Measurements from ENCODE around the gene TMEM61. TPM values are rescaled to one million over a fixed set of nuclear protein-coding genes. Genes with fewer than 3 reads are reported as not detected.

The TMEM61 gene
- polyA plus RNA-seq, 1 of the 3 experiments (the other 2 are of a cell fraction) = not detected

DNA sequence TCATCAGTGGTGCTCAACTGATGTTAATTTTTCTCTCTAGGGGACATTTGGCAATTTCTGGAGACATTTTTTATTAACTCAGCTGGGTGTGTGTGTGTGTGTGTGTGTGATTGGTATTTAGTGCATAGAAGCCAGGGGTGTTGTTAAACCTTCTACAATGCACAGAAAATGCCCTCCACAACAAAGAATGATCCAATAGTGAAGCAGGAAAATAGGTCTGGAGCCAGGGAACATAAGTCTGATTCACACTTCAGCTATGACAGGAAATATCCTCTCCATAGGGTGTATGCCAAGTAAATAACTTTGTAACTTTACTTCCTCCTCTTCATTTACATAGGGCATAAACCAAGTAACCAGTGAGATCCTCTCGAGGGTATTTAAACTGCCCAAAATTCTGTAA is 25.1 kb upstream of the TMEM61 start:
- no peak overlapping the region for H3K27ac ChIP-seq (ENCODE audit: low read depth in 2 of 2, low read length in 1 of 2)
- 44% methylated on average over 1 of the region's 1 CpG for WGBS (ENCODE audit: low lambda C conversion rate)

DNA sequence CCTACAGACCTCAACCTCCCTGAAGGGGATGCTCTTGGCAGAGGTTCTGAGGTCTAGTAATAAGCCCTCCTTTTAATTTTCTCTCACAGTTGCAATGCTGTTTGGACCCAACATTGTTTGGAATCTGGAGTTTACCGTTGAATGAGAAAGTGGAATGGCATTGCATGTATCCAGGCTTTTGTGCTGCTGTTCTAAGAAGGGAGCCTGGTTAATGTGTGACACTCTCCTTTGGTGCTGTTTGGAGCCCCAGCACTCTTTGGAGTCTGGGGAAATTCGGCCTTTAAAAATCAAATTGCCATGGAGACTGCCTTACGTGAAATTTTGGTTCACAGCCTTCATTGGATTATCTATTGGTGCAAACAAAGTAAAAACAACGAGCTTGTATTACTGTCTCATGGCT is 23.7 kb upstream of the TMEM61 start:
- no peaks in the 10 kb centered on the region for H3K9me2 ChIP-seq
- no peak overlapping the region for H3K9ac ChIP-seq
- H3K9me3 ChIP-seq = no peaks in the 10 kb centered on the region
- H3K4me2 ChIP-seq = no peak overlapping the region
- WGBS (ENCODE audit: low lambda C conversion rate) = 42% methylated on average over 4 of the region's 4 CpGs
- H3K27ac ChIP-seq (ENCODE audit: low read depth in 2 of 2, low read length in 1 of 2) = no peak overlapping the region
- no peak for DNase-seq
- no peaks in the 10 kb centered on the region for H3K4me1 ChIP-seq (ENCODE audit: control insufficient read depth in 1 of 2, insufficient read depth in 2 of 2, low read depth in 1 of 2, low read length in 1 of 2)
- peaks cover 6% of the 10 kb centered on the region for H3F3A ChIP-seq (replicated peaks; ENCODE audit: insufficient read depth)
- no peaks in the 10 kb centered on the region for H3K79me2 ChIP-seq (ENCODE audit: insufficient read depth)
- ChIA-PET POLR2A (no interaction called here), CTCF (interaction anchor here (4.1 to 9.6 kb wide), 2 partner anchors 11 to 39 kb away, joined by 19 to 60 read pairs; no protein-coding TSS in a partner anchor)
- H4K20me1 ChIP-seq (ENCODE audit: insufficient read depth) = no peaks in the 10 kb centered on the region
- H3K27me3 ChIP-seq (ENCODE audit: insufficient read depth) = no peaks in the 10 kb centered on the region
- no peak overlapping the region for H2AFZ ChIP-seq (ENCODE audit: low read depth)
- H3K4me3 ChIP-seq (ENCODE audit: low read depth in 2 of 2, low read length in 1 of 2) = no peak overlapping the region
- H3K36me3 ChIP-seq (replicated peaks in 1 of 2; ENCODE audit: control insufficient read depth in 1 of 2, insufficient read depth in 2 of 2, low read length in 1 of 2) = no peaks in the 10 kb centered on the region
- TF ChIP-seq TCF12 (IDR thresholded peaks at IDR 0.05) = no peak
- no peak for TF ChIP-seq YY1 (IDR thresholded peaks at IDR 0.05; ENCODE audit: low read depth)
- TF ChIP-seq SIN3A (IDR thresholded peaks at IDR 0.05; ENCODE audit: borderline replicate concordance, low read depth, low read length) = no peak
- TF ChIP-seq RFX5 (IDR thresholded peaks at IDR 0.05; ENCODE audit: low read length) = no peak
- TF ChIP-seq MXI1 (IDR thresholded peaks at IDR 0.05; ENCODE audit: low read depth, low read length) = no peak
- TF ChIP-seq, protein P1, sequence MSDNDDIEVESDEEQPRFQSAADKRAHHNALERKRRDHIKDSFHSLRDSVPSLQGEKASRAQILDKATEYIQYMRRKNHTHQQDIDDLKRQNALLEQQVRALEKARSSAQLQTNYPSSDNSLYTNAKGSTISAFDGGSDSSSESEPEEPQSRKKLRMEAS (IDR thresholded peaks at IDR 0.05; ENCODE audit: low read depth) = no peak
- TF ChIP-seq ELF1 (IDR thresholded peaks at IDR 0.05) = no peak
- TF ChIP-seq TEAD4 (IDR thresholded peaks at IDR 0.05; ENCODE audit: borderline replicate concordance, insufficient read depth) = no peak
- no peak for TF ChIP-seq RXRA (IDR thresholded peaks at IDR 0.05; ENCODE audit: borderline replicate concordance, low read depth)
- no peak for TF ChIP-seq RCOR1 (IDR thresholded peaks at IDR 0.05; ENCODE audit: low read length)
- TF ChIP-seq, protein P2, sequence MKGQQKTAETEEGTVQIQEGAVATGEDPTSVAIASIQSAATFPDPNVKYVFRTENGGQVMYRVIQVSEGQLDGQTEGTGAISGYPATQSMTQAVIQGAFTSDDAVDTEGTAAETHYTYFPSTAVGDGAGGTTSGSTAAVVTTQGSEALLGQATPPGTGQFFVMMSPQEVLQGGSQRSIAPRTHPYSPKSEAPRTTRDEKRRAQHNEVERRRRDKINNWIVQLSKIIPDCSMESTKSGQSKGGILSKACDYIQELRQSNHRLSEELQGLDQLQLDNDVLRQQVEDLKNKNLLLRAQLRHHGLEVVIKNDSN (IDR thresholded peaks at IDR 0.05; ENCODE audit: borderline replicate concordance, low read depth) = no peak
- TF ChIP-seq, protein P3, sequence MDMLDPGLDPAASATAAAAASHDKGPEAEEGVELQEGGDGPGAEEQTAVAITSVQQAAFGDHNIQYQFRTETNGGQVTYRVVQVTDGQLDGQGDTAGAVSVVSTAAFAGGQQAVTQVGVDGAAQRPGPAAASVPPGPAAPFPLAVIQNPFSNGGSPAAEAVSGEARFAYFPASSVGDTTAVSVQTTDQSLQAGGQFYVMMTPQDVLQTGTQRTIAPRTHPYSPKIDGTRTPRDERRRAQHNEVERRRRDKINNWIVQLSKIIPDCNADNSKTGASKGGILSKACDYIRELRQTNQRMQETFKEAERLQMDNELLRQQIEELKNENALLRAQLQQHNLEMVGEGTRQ (IDR thresholded peaks at IDR 0.05; ENCODE audit: borderline replicate concordance, low read depth, low read length) = no peak
- no peak for TF ChIP-seq GABPA (IDR thresholded peaks at IDR 0.05; ENCODE audit: low read depth)
- TF ChIP-seq FOXJ3 (CRISPR knock-in tag; IDR thresholded peaks at IDR 0.05) = no peak
- TF ChIP-seq JUND (IDR thresholded peaks at IDR 0.05) = no peak
- TF ChIP-seq SMC3 (IDR thresholded peaks at IDR 0.05; ENCODE audit: low read depth, low read length) = no peak
- no peak for TF ChIP-seq RAD21 (IDR thresholded peaks at IDR 0.05; ENCODE audit: low read length)

More for the DNA sequence above, 25.1 kb upstream of the TMEM61 start:
- Histone ChIP-seq H3K4me2 (no peak overlapping the region), H2AFZ (ENCODE audit: low read depth) (no peak overlapping the region), H3K27me3 (ENCODE audit: insufficient read depth) (no peaks in the 10 kb centered on the region), H4K20me1 (ENCODE audit: insufficient read depth) (no peaks in the 10 kb centered on the region), H3F3A (replicated peaks; ENCODE audit: insufficient read depth) (peaks cover 6% of the 10 kb centered on the region), H3K36me3 (replicated peaks in 1 of 2; ENCODE audit: control insufficient read depth in 1 of 2, insufficient read depth in 2 of 2, low read length in 1 of 2) (no peaks in the 10 kb centered on the region), H3K79me2 (ENCODE audit: insufficient read depth) (no peaks in the 10 kb centered on the region), H3K4me3 (ENCODE audit: low read depth in 2 of 2, low read length in 1 of 2) (no peak overlapping the region), H3K9ac (no peak overlapping the region), H3K9me2 (no peaks in the 10 kb centered on the region), H3K9me3 (no peaks in the 10 kb centered on the region), H3K4me1 (ENCODE audit: control insufficient read depth in 1 of 2, insufficient read depth in 2 of 2, low read depth in 1 of 2, low read length in 1 of 2) (peaks cover 2 to 6% of the 10 kb centered on the region in 2 experiments; a peak in 2 of 4 replicates)
- POLR2A ChIA-PET = no interaction called here
- CTCF ChIA-PET = interaction anchor here (1.5 to 9.6 kb wide), 2 partner anchors 41 to 67 kb away, joined by 4 to 60 read pairs; no protein-coding TSS in a partner anchor
- DNase-seq = no peak
- TF ChIP-seq, protein P2 (IDR thresholded peaks at IDR 0.05; ENCODE audit: borderline replicate concordance, low read depth) = no peak
- TF ChIP-seq FOSL2 (IDR thresholded peaks at IDR 0.05; ENCODE audit: borderline replicate concordance, low read depth) (0 out of 2 replicates have a peak, but pooled peaks have one; percentile 3), REST (IDR thresholded peaks at IDR 0.05; ENCODE audit: low read depth, low read length) (no peak)

Data from SK-N-SH (cell line).